HUES64 (cell line): ENCODE measurements around the gene CPA5.

Source experiments
- H3K27ac ChIP-seq: 2 replicates; pipeline ENCODE4 v1.7.0; 2013; ENCODE audit warnings: low read depth, low read length, inconsistent platforms
- H3K27me3 ChIP-seq: 2 replicates; pipeline ENCODE4 v1.6.1; 2013; ENCODE audit warnings: mild to moderate bottlenecking, low read length; ENCODE audit not compliant: insufficient read depth
- H3K36me3 ChIP-seq: 2 replicates; pipeline ENCODE4 v1.6.1; 2013; ENCODE audit warnings: mild to moderate bottlenecking, low read length; ENCODE audit not compliant: insufficient read depth
- H3K4me1 ChIP-seq: 2 replicates; pipeline ENCODE4 v1.6.1; 2013; ENCODE audit warnings: mild to moderate bottlenecking, low read length, moderate library complexity; ENCODE audit not compliant: insufficient read depth
- H3K4me3 ChIP-seq: 2 replicates; pipeline ENCODE4 v1.5.1; 2013; ENCODE audit warnings: mild to moderate bottlenecking, low read length, moderate library complexity
- H3K9ac ChIP-seq: 2 replicates; pipeline ENCODE4 v1.6.1; 2013; ENCODE audit warnings: mild to moderate bottlenecking, low read depth, low read length
- H3K9me3 ChIP-seq: 2 replicates; pipeline ENCODE4 v1.6.1; 2013; ENCODE audit warnings: low read depth, low read length; ENCODE audit not compliant: insufficient read depth
- WGBS: fragments of 150-250, 120-280 bp; methylation state at CpG from one replicate; pipeline ENCODE4 v1.1.7; 2013; ENCODE audit warnings: missing lambda C conversion rate; 5-methylcytosine and 5-hydroxymethylcytosine counted together

Gene CPA5

DNA sequence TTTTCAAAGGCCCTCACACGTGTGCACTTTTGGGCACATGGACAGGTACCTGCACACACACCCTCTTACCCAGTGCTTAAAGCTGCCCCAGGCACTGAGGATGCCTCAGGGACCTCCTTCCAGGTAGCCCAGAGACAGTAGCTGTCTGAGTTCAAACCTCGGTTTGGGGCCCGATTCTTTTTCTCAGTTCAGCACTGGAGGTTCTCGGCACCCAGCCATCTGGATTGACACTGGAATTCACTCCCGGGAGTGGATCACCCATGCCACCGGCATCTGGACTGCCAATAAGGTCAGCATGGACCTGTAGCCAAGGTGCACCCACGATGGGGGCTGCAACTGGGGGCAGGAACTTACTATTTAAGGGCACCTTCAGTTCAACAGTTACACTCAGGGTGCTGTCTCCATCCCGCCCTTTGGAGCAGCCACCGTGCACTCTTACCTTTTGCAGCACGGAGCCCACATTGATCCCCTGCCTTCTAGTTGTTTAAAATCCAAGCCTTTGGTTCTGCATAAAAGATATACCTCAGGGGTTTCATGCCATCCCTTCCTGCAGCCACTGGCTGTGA lies 17.7 kb downstream of the CPA5 start:
- WGBS: 93% methylated on average over 10 of the region's 10 CpGs
- Histone ChIP-seq H3K27ac (no peak overlapping the region), H3K4me1 (peaks cover 5% of the 10 kb centered on the region)

GRCh38 chr7:130363026-130363847 lies 18.6 kb downstream of the CPA5 start:
- 92% methylated on average over 8 of the region's 8 CpGs for WGBS
- H3K9ac ChIP-seq: no peak overlapping the region
- no peaks in the 10 kb centered on the region for H3K36me3 ChIP-seq
- no peak overlapping the region for H3K4me3 ChIP-seq
- H3K27me3 ChIP-seq: no peaks in the 10 kb centered on the region
- H3K4me1 ChIP-seq: peaks cover 5% of the 10 kb centered on the region
- 0 out of 2 replicates have a peak, but pooled peaks cover 2% of the 10 kb centered on the region for H3K9me3 ChIP-seq
- no peak overlapping the region for H3K27ac ChIP-seq

More for the DNA sequence above, 17.7 kb downstream of the CPA5 start:
- H3K36me3 ChIP-seq: no peaks in the 10 kb centered on the region
- H3K9me3 ChIP-seq: 0 out of 2 replicates have a peak, but pooled peaks cover 2% of the 10 kb centered on the region
- H3K9ac ChIP-seq: no peak overlapping the region
- H3K4me3 ChIP-seq: no peak overlapping the region
- no peaks in the 10 kb centered on the region for H3K27me3 ChIP-seq

DNA sequence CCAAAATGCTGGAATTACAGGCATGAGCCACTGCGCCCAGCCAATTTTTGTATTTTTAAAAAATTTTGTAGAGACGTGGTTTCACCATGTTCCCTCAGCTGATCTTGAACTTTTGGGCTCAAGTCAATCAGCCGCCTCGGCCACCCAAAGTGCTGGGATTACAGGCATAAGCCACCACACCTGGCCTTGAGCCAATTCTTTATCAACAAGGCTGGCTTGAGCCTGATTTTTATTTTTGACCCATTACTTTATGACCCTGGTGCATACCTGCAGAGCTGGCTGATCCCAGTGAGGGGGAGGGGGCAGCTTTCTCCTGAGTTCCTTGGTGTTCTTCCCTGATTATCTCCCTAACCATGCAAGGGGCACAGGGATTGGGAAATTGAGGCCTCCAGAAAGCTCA lies 19.8 kb downstream of the CPA5 start:
- H3K27ac ChIP-seq: no peak overlapping the region
- H3K4me1 ChIP-seq: peaks cover 8% of the 10 kb centered on the region
- WGBS: 93% methylated on average over 4 of the region's 4 CpGs
- no peaks in the 10 kb centered on the region for H3K27me3 ChIP-seq
- no peak overlapping the region for H3K9ac ChIP-seq
- H3K9me3 ChIP-seq: 0 out of 2 replicates have a peak, but pooled peaks cover 2% of the 10 kb centered on the region
- no peaks in the 10 kb centered on the region for H3K36me3 ChIP-seq
- no peak overlapping the region for H3K4me3 ChIP-seq

DNA sequence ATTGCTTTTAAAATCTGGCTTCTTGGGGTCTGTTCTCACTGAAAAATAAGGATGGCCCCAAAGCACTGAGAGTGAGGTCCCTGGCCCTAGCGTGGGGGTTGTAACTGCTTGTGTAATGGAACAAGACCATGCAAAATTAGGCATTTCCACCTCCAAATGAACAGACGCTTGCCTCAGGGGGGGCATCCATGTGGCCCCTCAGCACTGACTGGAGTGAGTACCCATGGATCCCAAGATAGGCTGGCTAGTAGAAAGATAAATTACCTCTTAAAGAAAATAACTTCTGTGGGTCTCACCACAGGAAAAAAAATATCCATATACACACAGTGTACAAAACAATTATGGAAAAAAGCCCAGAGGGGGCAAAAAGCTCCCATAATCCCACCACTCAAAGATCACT lies 20.5 kb downstream of the CPA5 start:
- H3K27ac ChIP-seq: no peak overlapping the region; the same call in 1 of the 2 replicates
- 0 out of 2 replicates have a peak, but pooled peaks cover 2% of the 10 kb centered on the region for H3K9me3 ChIP-seq
- 72% methylated on average over 2 of the region's 2 CpGs for WGBS
- H3K9ac ChIP-seq: no peak overlapping the region
- peaks cover 9% of the 10 kb centered on the region for H3K4me1 ChIP-seq
- H3K27me3 ChIP-seq: no peaks in the 10 kb centered on the region
- H3K36me3 ChIP-seq: no peaks in the 10 kb centered on the region
- no peak overlapping the region for H3K4me3 ChIP-seq

- Histone ChIP-seq H3K27ac (no peak overlapping the region; the same call in 1 of the 2 replicates), H3K9ac (no peak overlapping the region), H3K9me3 (no peaks in the 10 kb centered on the region), H3K36me3 (no peaks in the 10 kb centered on the region), H3K27me3 (no peaks in the 10 kb centered on the region), H3K4me3 (no peak overlapping the region), H3K4me1 (peaks cover 9% of the 10 kb centered on the region)
- WGBS: 79% methylated on average over 15 of the region's 15 CpGs
These were observed 21.2 kb downstream of the CPA5 start for GRCh38 chr7:130365511-130366441.

DNA sequence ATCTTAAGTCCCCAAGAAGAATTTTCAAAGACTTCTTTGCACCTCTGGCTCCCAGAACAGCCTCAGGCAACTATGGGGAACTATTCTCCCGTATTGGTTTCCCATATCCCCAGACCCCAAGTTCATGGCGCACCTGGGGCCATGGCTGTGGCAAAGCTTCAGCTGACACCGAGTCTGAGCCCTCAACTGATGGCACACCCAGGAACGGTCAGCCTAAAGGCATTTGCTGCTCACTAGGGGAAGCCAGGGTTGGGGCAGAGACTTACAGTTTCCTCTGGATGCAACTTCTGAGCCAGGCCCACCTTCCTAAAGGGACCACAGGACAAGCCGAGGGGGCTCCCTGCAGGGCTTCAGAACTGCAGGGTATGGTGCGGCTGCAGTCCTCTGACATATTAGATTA lies 21.9 kb downstream of the CPA5 start:
- Histone ChIP-seq H3K27ac (no peak overlapping the region), H3K9me3 (no peaks in the 10 kb centered on the region), H3K9ac (no peak overlapping the region), H3K4me1 (peaks cover 9% of the 10 kb centered on the region), H3K4me3 (no peak overlapping the region), H3K27me3 (no peaks in the 10 kb centered on the region), H3K36me3 (no peaks in the 10 kb centered on the region)
- 88% methylated on average over 6 of the region's 6 CpGs for WGBS

GRCh38 chr7:130367088-130367755 lies 22.6 kb downstream of the CPA5 start:
- Histone ChIP-seq H3K4me3 (no peak overlapping the region), H3K27me3 (no peaks in the 10 kb centered on the region), H3K9me3 (no peaks in the 10 kb centered on the region), H3K9ac (no peak overlapping the region), H3K36me3 (no peaks in the 10 kb centered on the region), H3K4me1 (peaks cover 9% of the 10 kb centered on the region), H3K27ac (no peak overlapping the region)
- 91% methylated on average over 13 of the region's 13 CpGs for WGBS

DNA sequence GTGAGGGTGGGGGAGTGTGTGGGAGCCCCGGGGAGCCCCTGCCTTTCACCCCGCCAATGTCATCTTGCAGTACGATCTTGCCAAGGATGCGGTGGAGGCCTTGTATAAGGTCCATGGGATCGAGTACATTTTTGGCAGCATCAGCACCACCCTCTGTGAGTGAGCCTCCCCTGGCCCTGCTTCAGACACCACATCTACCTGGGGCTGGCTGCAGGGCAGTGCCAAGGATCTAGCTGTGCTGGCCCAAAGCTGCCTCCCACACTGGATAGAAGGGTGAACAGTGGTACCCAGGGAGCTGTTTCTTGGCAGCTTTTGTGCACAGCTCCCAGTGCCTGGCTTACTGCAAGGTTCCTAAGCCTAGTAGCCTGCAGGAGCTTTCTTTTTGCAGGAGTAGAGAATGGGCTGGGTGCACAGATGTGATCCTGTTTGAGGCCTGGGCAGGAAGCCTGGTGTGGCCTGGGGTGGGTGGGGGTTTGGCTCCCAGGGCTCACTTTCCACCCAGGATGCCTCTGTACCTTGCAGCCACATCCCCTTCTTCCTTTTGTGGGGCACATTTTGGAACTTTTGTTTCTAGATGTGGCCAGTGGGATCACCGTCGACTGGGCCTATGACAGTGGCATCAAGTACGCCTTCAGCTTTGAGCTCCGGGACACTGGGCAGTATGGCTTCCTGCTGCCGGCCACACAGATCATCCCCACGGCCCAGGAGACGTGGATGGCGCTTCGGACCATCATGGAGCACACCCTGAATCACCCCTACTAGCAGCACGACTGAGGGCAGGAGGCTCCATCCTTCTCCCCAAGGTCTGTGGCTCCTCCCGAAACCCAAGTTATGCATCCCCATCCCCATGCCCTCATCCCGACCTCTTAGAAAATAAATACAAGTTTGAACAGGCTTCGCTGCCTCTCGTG lies 23.5 kb downstream of the CPA5 start:
- Histone ChIP-seq H3K27me3 (no peaks in the 10 kb centered on the region), H3K36me3 (no peaks in the 10 kb centered on the region), H3K27ac (no peak overlapping the region), H3K4me1 (peaks cover 13% of the 10 kb centered on the region), H3K4me3 (no peak overlapping the region), H3K9me3 (no peaks in the 10 kb centered on the region), H3K9ac (no peak overlapping the region)
- 96% methylated on average over 19 of the region's 19 CpGs for WGBS

DNA sequence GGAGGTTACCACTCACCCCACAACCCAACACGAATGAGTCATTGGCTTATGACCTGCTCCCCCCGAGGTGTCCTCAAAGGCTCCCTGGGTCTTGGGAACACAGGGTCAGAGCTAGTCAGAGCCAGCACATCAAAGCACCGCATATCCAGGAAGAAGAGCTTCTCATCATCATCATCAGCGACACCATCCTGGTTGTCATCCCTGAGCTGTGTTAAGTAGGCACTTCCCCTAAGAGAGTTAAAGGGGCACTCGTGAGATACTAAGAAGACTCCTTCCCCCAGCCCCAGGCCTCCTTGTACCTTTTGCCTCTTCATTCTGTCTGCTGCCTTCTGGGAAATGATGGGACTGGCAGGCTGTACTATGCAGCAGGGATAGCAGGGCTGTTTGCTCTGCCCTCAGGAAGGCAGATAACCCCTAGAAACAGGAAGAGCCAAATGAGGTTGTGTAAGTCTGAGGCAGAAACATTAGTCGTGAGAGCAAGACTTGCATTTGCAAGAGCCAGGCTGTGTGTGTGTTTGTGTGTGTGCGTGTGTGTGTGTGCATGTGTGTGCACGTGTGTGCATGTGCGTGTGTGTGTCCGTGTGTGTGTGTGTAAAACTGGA lies 24.6 kb downstream of the CPA5 start:
- H3K27ac ChIP-seq: no peak overlapping the region
- 71% methylated on average over 10 of the region's 10 CpGs for WGBS
- peaks cover 23% of the 10 kb centered on the region for H3K4me1 ChIP-seq
- no peaks in the 10 kb centered on the region for H3K9me3 ChIP-seq
- no peak overlapping the region for H3K4me3 ChIP-seq
- no peaks in the 10 kb centered on the region for H3K27me3 ChIP-seq
- H3K9ac ChIP-seq: no peak overlapping the region
- no peaks in the 10 kb centered on the region for H3K36me3 ChIP-seq
